Measurements from ENCODE around the gene WWOX.

DNA sequence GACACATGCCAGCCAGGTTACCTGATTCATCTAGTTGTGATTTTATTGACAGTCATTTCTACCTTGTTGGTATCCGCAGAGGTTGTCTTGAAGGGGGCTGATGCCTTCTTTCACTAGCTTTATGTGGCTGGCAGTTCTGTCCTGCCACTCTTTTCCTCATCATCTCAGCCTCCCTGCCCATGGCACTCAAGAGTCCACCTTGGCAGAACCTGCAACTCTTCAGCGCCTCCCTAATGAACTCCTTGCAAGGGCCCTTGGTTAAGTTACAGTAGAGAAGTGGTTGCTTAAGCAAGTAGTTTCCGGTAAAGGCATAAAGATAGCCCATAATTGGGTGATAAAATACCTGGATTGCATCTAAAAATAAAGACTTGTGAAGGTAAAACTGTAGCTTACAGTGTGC is 489.9 kb downstream of the WWOX start:
- TF ChIP-seq, protein P1, sequence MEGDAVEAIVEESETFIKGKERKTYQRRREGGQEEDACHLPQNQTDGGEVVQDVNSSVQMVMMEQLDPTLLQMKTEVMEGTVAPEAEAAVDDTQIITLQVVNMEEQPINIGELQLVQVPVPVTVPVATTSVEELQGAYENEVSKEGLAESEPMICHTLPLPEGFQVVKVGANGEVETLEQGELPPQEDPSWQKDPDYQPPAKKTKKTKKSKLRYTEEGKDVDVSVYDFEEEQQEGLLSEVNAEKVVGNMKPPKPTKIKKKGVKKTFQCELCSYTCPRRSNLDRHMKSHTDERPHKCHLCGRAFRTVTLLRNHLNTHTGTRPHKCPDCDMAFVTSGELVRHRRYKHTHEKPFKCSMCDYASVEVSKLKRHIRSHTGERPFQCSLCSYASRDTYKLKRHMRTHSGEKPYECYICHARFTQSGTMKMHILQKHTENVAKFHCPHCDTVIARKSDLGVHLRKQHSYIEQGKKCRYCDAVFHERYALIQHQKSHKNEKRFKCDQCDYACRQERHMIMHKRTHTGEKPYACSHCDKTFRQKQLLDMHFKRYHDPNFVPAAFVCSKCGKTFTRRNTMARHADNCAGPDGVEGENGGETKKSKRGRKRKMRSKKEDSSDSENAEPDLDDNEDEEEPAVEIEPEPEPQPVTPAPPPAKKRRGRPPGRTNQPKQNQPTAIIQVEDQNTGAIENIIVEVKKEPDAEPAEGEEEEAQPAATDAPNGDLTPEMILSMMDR (IDR thresholded peaks at IDR 0.05; ENCODE audit: control extremely low read depth in 1 of 3, insufficient read depth in 1 of 3, low read depth in 1 of 3, low read length in 3 of 3): no peak
- no peak for TF ChIP-seq CEBPB (IDR thresholded peaks at IDR 0.05; ENCODE audit: low read depth, low read length)
- no peak for TF ChIP-seq SUZ12 (IDR thresholded peaks at IDR 0.05; ENCODE audit: low read length)
- no peak for TF ChIP-seq EZH2 (IDR thresholded peaks at IDR 0.05; ENCODE audit: low read depth, low read length, severe bottlenecking)
- TF ChIP-seq POLR2AphosphoS5 (IDR thresholded peaks at IDR 0.05; ENCODE audit: low read depth, low read length): no peak
- no peak for TF ChIP-seq CHD2 (IDR thresholded peaks at IDR 0.05; ENCODE audit: low read length)
- TF ChIP-seq CHD1 (IDR thresholded peaks at IDR 0.05; ENCODE audit: low read depth, low read length): no peak
- TF ChIP-seq KDM5A (IDR thresholded peaks at IDR 0.05; ENCODE audit: low read length): no peak
- no peak for TF ChIP-seq ZNF274 (IDR thresholded peaks at IDR 0.05; ENCODE audit: borderline replicate concordance, extremely low read depth, low read length)
- no peak for TF ChIP-seq JUND (IDR thresholded peaks at IDR 0.05; ENCODE audit: low read length)
- no peak for TF ChIP-seq RNF2 (IDR thresholded peaks at IDR 0.05; ENCODE audit: borderline replicate concordance, low read depth, low read length, missing control alignments, poor library complexity, severe bottlenecking)
- TF ChIP-seq EP300 (IDR thresholded peaks at IDR 0.05; ENCODE audit: borderline replicate concordance in 1 of 2, low read depth in 2 of 2, low read length in 2 of 2): no peak

Data from H1 (cell line).